Glutamatergic neuron (in vitro differentiated cells): ENCODE measurements around the gene SLC37A1. TPM values are rescaled to one million over a fixed set of nuclear protein-coding genes. Genes with fewer than 3 reads are reported as not detected.

ENCODE experiments used
- DNase-seq: peaks from one replicate; pipeline ENCODE4 v3.0.0; 2022
- H3K27ac Mint-ChIP-seq: one replicate; pipeline ENCODE4 v1.8.0; 2020; ENCODE audit warnings: mild to moderate bottlenecking, mixed read lengths, inconsistent platforms; ENCODE audit not compliant: unreplicated experiment
- H3K27me3 Mint-ChIP-seq: one replicate; pipeline ENCODE4 v1.8.0; 2020; ENCODE audit warnings: mild to moderate bottlenecking, moderate library complexity, mixed read lengths, inconsistent platforms; ENCODE audit not compliant: unreplicated experiment
- H3K36me3 Mint-ChIP-seq: one replicate; pipeline ENCODE4 v1.8.0; 2020; ENCODE audit warnings: mild to moderate bottlenecking, mixed read lengths, inconsistent platforms; ENCODE audit not compliant: unreplicated experiment
- H3K4me1 Mint-ChIP-seq: one replicate; pipeline ENCODE4 v1.8.0; 2020; ENCODE audit warnings: mild to moderate bottlenecking, low read depth, mixed read lengths, inconsistent platforms; ENCODE audit not compliant: unreplicated experiment
- H3K4me3 Mint-ChIP-seq: one replicate; pipeline ENCODE4 v1.8.0; 2020; ENCODE audit warnings: mild to moderate bottlenecking, mixed read lengths, inconsistent platforms; ENCODE audit not compliant: unreplicated experiment
- H3K9me3 Mint-ChIP-seq: one replicate; pipeline ENCODE4 v1.8.0; 2020; ENCODE audit warnings: mild to moderate bottlenecking, moderate library complexity, mixed read lengths, inconsistent platforms; ENCODE audit not compliant: unreplicated experiment
- CTCF ChIP-seq: fragments of 200-600 bp; sonication (generic); IDR thresholded peaks from one replicate; pipeline ENCODE4 v1.5.0; 2021; ENCODE audit not compliant: partially characterized antibody, unreplicated experiment
- total RNA-seq: library from RNA; stranded (reverse); fragmentation: NEBNext Ultra II Directional; extraction: Animal tissue kit (Norgen Biotek cat#: 25700); gene quantifications from one replicate; pipeline ENCODE4 v1.2.1, GENCODE V29; 2021; ENCODE audit not compliant: unreplicated experiment

Gene SLC37A1
- total RNA-seq, 1 donor from 2014 or later = 65.7 TPM

- no peak for TF ChIP-seq CTCF
- H3K27ac Mint-ChIP-seq = no peak overlapping the region
- H3K27me3 Mint-ChIP-seq = peaks cover 7% of the 10 kb centered on the region
- no peak for DNase-seq
- peaks cover 4% of the 10 kb centered on the region for H3K9me3 Mint-ChIP-seq
- peaks cover 12% of the 10 kb centered on the region for H3K4me1 Mint-ChIP-seq
- no peaks in the 10 kb centered on the region for H3K36me3 Mint-ChIP-seq
- no peak overlapping the region for H3K4me3 Mint-ChIP-seq
Measured at GRCh38 chr21:42475036-42475435, 38.6 kb upstream of the SLC37A1 start.

- H3K27ac Mint-ChIP-seq = no peak overlapping the region
- H3K9me3 Mint-ChIP-seq = peaks cover 4% of the 10 kb centered on the region
- no peak for DNase-seq
- no peaks in the 10 kb centered on the region for H3K36me3 Mint-ChIP-seq
- TF ChIP-seq CTCF = no peak
- peaks cover 7% of the 10 kb centered on the region for H3K27me3 Mint-ChIP-seq
- no peak overlapping the region for H3K4me3 Mint-ChIP-seq
- peaks cover 12% of the 10 kb centered on the region for H3K4me1 Mint-ChIP-seq
Measured at GRCh38 chr21:42475526-42476387, 37.9 kb upstream of the SLC37A1 start.

GRCh38 chr21:42476388-42477331, 37.0 kb upstream of the SLC37A1 start:
- DNase-seq = no peak
- no peak for TF ChIP-seq CTCF
- H3K4me1 Mint-ChIP-seq = peaks cover 12% of the 10 kb centered on the region

GRCh38 chr21:42478504-42478903, 35.1 kb upstream of the SLC37A1 start:
- H3K9me3 Mint-ChIP-seq = peaks cover 4% of the 10 kb centered on the region
- DNase-seq = no peak
- H3K4me3 Mint-ChIP-seq = no peak overlapping the region
- H3K36me3 Mint-ChIP-seq = no peaks in the 10 kb centered on the region
- peaks cover 12% of the 10 kb centered on the region for H3K4me1 Mint-ChIP-seq
- TF ChIP-seq CTCF = no peak
- peaks cover 7% of the 10 kb centered on the region for H3K27me3 Mint-ChIP-seq
- H3K27ac Mint-ChIP-seq = no peak overlapping the region

More at GRCh38 chr21:42476388-42477331, 37.0 kb upstream of the SLC37A1 start:
- H3K4me3 Mint-ChIP-seq = no peak overlapping the region
- no peak overlapping the region for H3K27ac Mint-ChIP-seq
- peaks cover 7% of the 10 kb centered on the region for H3K27me3 Mint-ChIP-seq
- no peaks in the 10 kb centered on the region for H3K36me3 Mint-ChIP-seq
- H3K9me3 Mint-ChIP-seq = peaks cover 4% of the 10 kb centered on the region

GRCh38 chr21:42479582-42479981, 34.1 kb upstream of the SLC37A1 start:
- no peak overlapping the region for H3K4me3 Mint-ChIP-seq
- H3K27me3 Mint-ChIP-seq = peaks cover 2% of the 10 kb centered on the region
- no peaks in the 10 kb centered on the region for H3K36me3 Mint-ChIP-seq
- peaks cover 2% of the 10 kb centered on the region for H3K9me3 Mint-ChIP-seq
- H3K4me1 Mint-ChIP-seq = peaks cover 2% of the 10 kb centered on the region
- TF ChIP-seq CTCF = no peak
- DNase-seq = no peak
- H3K27ac Mint-ChIP-seq = no peak overlapping the region
